HepG2 (cell line): ENCODE measurements around the gene LAMA5. TPM values are rescaled to one million over a fixed set of nuclear protein-coding genes. Genes with fewer than 3 reads are reported as not detected.

Experiments used
- ERF ChIP-seq: IDR thresholded peaks from 2 replicates; pipeline ENCODE4 v1.6.1; 2018; ENCODE audit warnings: missing biosample characterization, missing genetic modification reagents
- HNF4G ChIP-seq, 2 experiments: sonication (generic) in 1 of 2; formaldehyde crosslinking in 1 of 2; IDR thresholded peaks; 2 replicates each; pipeline versions ENCODE4 v1.4.0 to v1.6.1; 2011 to 2020; ENCODE audit warnings: borderline replicate concordance in 2 of 2, low read depth in 2 of 2, mild to moderate bottlenecking in 2 of 2, low read length in 1 of 2, missing genetic modification reagents in 1 of 2, moderate library complexity in 1 of 2
- HNRNPL ChIP-seq: fragments of 200-400 bp; formaldehyde crosslinking; IDR thresholded peaks from 2 replicates; pipeline ENCODE4 v1.6.1; 2017; ENCODE audit warnings: mild to moderate bottlenecking, low read depth, low read length
- MYNN ChIP-seq: sonication (generic); formaldehyde crosslinking; IDR thresholded peaks from 2 replicates; pipeline ENCODE4 v1.4.0; 2020; ENCODE audit warnings: mild to moderate bottlenecking, low read depth, missing genetic modification reagents
- PAWR ChIP-seq: sonication (generic); formaldehyde crosslinking; IDR thresholded peaks from 2 replicates; pipeline ENCODE4 v1.4.0; 2020; ENCODE audit warnings: missing genetic modification reagents, mild to moderate bottlenecking, borderline replicate concordance
- PRMT3 ChIP-seq: sonication (generic); formaldehyde crosslinking; IDR thresholded peaks from 2 replicates; pipeline ENCODE4 v1.8.1; 2022; ENCODE audit warnings: low read depth, mild to moderate bottlenecking, moderate library complexity, missing genetic modification reagents, borderline replicate concordance
- TBX2 ChIP-seq: sonication (generic); formaldehyde crosslinking; IDR thresholded peaks from 2 replicates; pipeline ENCODE4 v1.5.0; 2020; ENCODE audit warnings: missing genetic modification reagents, mild to moderate bottlenecking, borderline replicate concordance
- THAP11 ChIP-seq: IDR thresholded peaks from 2 replicates; pipeline ENCODE4 v1.6.1; 2016; ENCODE audit warnings: missing biosample characterization, missing genetic modification reagents
- ZNF430 ChIP-seq: sonication (generic); formaldehyde crosslinking; IDR thresholded peaks from 2 replicates; pipeline ENCODE4 v1.9.0; 2021; ENCODE audit warnings: mild to moderate bottlenecking, missing genetic modification reagents
- ZNF501 ChIP-seq: sonication (generic); formaldehyde crosslinking; IDR thresholded peaks from 2 replicates; pipeline ENCODE4 v1.5.1; 2020; ENCODE audit warnings: mild to moderate bottlenecking, moderate library complexity, missing genetic modification reagents
- ZNF543 ChIP-seq: sonication (generic); formaldehyde crosslinking; IDR thresholded peaks from 2 replicates; pipeline ENCODE4 v1.4.0; 2020; ENCODE audit warnings: mild to moderate bottlenecking, missing genetic modification reagents
- ZNF547 ChIP-seq: sonication (generic); formaldehyde crosslinking; IDR thresholded peaks from 2 replicates; pipeline ENCODE4 v1.5.1; 2020; ENCODE audit warnings: mild to moderate bottlenecking, missing genetic modification reagents
- ZNF550 ChIP-seq: sonication (generic); formaldehyde crosslinking; IDR thresholded peaks from 2 replicates; pipeline ENCODE4 v1.4.0; 2020; ENCODE audit warnings: mild to moderate bottlenecking, missing genetic modification reagents, borderline replicate concordance
- ZNF577 ChIP-seq: sonication (generic); formaldehyde crosslinking; IDR thresholded peaks from 2 replicates; pipeline ENCODE4 v1.4.0; 2020; ENCODE audit warnings: mild to moderate bottlenecking, low read depth, missing genetic modification reagents, borderline replicate concordance
- ZNF614 ChIP-seq: IDR thresholded peaks from 2 replicates; pipeline ENCODE4 v1.6.1; 2018; ENCODE audit warnings: missing biosample characterization, missing genetic modification reagents, inconsistent platforms, borderline replicate concordance
- polyA plus RNA-seq, 8 experiments: library from polyadenylated mRNA; depleted of rRNA in 3 of 8; stranded (reverse) in 7 of 8; unstranded in 1 of 8; fragments of >200 nt; fragmentation: Illumina TruSeq in 4 of 8; extraction: Trizol in 4 of 8; gene quantifications; 2 replicates each; pipeline versions ENCODE4 v1.2.1 to v1.2.3, GENCODE V29; 2011 to 2016; ENCODE audit warnings: low read depth in 4 of 8, missing spikeins in 1 of 8, mixed read lengths in 1 of 8; ENCODE audit not compliant: insufficient read depth in 1 of 8
- total RNA-seq, 5 experiments: library from RNA; depleted of rRNA; stranded (reverse); fragments of >200 nt; fragmentation: Illumina TruSeq; extraction: Trizol; gene quantifications; 2 replicates each; pipeline ENCODE4 v1.2.3, GENCODE V29; 2016; ENCODE audit warnings: low read depth in 1 of 5
- TF ChIP-seq, protein P1 (sequence below): fragments of 450-650 bp; IDR thresholded peaks from 2 replicates; pipeline ENCODE4 v1.6.1; 2017
- TF ChIP-seq, protein P2 (sequence below): sonication (generic); formaldehyde crosslinking; IDR thresholded peaks from 2 replicates; pipeline ENCODE4; 2020; ENCODE audit warnings: missing genetic modification reagents, mild to moderate bottlenecking, borderline replicate concordance
- TF ChIP-seq, protein P3 (sequence below): sonication (generic); formaldehyde crosslinking; IDR thresholded peaks from 2 replicates; pipeline ENCODE4 v1.4.0; 2020; ENCODE audit warnings: missing genetic modification reagents
- TF ChIP-seq, protein P4 (sequence below): sonication (generic); formaldehyde crosslinking; IDR thresholded peaks from 2 replicates; pipeline ENCODE4 v1.4.0; 2020; ENCODE audit warnings: mild to moderate bottlenecking, missing genetic modification reagents
- TF ChIP-seq, protein P5 (sequence below): sonication (generic); formaldehyde crosslinking; IDR thresholded peaks from 2 replicates; pipeline ENCODE4 v1.9.0; 2021; ENCODE audit warnings: missing genetic modification reagents, mild to moderate bottlenecking, borderline replicate concordance
- TF ChIP-seq, protein P6 (sequence below): sonication (generic); formaldehyde crosslinking; IDR thresholded peaks from 2 replicates; pipeline ENCODE4 v1.4.0; 2020; ENCODE audit warnings: mild to moderate bottlenecking, missing genetic modification reagents

Gene LAMA5
- total and polyA plus RNA-seq, 2 of the 13 experiments (the other 11 are each of a cell fraction or from before 2014, with no cell fraction given) = 21.0 to 44.7 TPM

DNA sequence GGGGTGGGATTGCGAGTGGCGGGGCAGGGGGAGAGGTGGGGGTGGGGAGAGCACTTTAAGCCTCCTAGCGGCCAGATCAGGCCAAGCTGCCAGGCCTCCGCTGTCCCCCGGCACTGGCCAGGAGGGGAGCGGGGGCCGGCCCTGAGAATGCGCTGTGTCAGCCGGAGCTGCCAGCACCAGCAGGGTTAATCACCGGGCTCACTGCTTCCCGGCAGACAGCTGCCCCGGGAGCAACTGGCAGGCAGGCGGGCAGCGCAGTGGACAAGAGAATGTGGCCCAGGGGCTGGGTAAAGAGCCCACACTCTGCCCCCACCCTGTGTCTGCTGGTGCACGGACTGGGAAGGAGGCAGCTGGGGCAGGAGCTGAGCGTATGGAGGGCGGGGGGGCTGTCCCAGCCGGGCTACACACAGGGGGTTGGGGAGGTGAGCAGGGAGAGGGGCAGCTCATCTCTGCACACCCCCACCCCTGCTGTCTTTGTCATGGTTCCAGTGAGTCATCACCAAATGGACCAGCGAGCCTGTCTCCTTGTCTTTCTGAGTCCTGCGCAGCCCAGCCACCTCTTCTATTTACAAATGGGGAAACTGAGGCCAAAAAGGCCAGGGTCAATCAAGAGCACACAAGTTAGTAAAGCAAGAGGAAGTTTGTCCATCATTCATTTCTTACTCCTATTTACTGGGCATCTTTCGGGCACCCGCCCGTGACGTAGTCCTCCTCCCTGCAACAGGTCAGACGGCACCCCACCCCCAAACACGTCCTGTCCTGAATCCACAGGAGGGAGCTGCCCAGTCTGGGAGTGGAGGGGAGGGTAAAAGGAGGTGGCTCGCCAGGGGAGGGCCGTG lies 2.1 kb upstream of the LAMA5 start (continued):
- TF ChIP-seq, protein P1, sequence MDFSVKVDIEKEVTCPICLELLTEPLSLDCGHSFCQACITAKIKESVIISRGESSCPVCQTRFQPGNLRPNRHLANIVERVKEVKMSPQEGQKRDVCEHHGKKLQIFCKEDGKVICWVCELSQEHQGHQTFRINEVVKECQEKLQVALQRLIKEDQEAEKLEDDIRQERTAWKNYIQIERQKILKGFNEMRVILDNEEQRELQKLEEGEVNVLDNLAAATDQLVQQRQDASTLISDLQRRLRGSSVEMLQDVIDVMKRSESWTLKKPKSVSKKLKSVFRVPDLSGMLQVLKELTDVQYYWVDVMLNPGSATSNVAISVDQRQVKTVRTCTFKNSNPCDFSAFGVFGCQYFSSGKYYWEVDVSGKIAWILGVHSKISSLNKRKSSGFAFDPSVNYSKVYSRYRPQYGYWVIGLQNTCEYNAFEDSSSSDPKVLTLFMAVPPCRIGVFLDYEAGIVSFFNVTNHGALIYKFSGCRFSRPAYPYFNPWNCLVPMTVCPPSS = no peak
- no peak for TF ChIP-seq HNF4G (IDR thresholded peaks at IDR 0.05; ENCODE audit: borderline replicate concordance, low read depth, low read length)
- no peak; the same call in 1 of the 2 replicates for TF ChIP-seq HNF4G (CRISPR knock-in tag; IDR thresholded peaks at IDR 0.05; ENCODE audit: borderline replicate concordance, low read depth)
- no peak for TF ChIP-seq ERF (CRISPR knock-in tag)
- no peak; the same call in 1 of the 2 replicates for TF ChIP-seq ZNF543 (CRISPR knock-in tag)
- TF ChIP-seq, protein P2, sequence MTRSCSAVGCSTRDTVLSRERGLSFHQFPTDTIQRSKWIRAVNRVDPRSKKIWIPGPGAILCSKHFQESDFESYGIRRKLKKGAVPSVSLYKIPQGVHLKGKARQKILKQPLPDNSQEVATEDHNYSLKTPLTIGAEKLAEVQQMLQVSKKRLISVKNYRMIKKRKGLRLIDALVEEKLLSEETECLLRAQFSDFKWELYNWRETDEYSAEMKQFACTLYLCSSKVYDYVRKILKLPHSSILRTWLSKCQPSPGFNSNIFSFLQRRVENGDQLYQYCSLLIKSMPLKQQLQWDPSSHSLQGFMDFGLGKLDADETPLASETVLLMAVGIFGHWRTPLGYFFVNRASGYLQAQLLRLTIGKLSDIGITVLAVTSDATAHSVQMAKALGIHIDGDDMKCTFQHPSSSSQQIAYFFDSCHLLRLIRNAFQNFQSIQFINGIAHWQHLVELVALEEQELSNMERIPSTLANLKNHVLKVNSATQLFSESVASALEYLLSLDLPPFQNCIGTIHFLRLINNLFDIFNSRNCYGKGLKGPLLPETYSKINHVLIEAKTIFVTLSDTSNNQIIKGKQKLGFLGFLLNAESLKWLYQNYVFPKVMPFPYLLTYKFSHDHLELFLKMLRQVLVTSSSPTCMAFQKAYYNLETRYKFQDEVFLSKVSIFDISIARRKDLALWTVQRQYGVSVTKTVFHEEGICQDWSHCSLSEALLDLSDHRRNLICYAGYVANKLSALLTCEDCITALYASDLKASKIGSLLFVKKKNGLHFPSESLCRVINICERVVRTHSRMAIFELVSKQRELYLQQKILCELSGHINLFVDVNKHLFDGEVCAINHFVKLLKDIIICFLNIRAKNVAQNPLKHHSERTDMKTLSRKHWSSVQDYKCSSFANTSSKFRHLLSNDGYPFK (CRISPR knock-in tag) = no peak
- peak; percentile 45; the same call in 1 of the 2 replicates for TF ChIP-seq TBX2 (CRISPR knock-in tag)
- no peak for TF ChIP-seq ZNF577 (CRISPR knock-in tag)
- TF ChIP-seq MYNN (CRISPR knock-in tag) = no peak
- no peak for TF ChIP-seq PRMT3
- TF ChIP-seq THAP11 (CRISPR knock-in tag) = no peak; the same call in 1 of the 2 replicates
- no peak; the same call in 1 of the 2 replicates for TF ChIP-seq ZNF501 (CRISPR knock-in tag)
- TF ChIP-seq, protein P3, sequence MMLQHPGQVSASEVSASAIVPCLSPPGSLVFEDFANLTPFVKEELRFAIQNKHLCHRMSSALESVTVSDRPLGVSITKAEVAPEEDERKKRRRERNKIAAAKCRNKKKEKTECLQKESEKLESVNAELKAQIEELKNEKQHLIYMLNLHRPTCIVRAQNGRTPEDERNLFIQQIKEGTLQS (CRISPR knock-in tag) = no peak
- TF ChIP-seq ZNF430 (CRISPR knock-in tag) = no peak
- peak; percentile 98 for TF ChIP-seq HNRNPL
- TF ChIP-seq, protein P4, sequence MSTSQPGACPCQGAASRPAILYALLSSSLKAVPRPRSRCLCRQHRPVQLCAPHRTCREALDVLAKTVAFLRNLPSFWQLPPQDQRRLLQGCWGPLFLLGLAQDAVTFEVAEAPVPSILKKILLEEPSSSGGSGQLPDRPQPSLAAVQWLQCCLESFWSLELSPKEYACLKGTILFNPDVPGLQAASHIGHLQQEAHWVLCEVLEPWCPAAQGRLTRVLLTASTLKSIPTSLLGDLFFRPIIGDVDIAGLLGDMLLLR (CRISPR knock-in tag) = no peak; the same call in 1 of the 2 replicates
- TF ChIP-seq, protein P5, sequence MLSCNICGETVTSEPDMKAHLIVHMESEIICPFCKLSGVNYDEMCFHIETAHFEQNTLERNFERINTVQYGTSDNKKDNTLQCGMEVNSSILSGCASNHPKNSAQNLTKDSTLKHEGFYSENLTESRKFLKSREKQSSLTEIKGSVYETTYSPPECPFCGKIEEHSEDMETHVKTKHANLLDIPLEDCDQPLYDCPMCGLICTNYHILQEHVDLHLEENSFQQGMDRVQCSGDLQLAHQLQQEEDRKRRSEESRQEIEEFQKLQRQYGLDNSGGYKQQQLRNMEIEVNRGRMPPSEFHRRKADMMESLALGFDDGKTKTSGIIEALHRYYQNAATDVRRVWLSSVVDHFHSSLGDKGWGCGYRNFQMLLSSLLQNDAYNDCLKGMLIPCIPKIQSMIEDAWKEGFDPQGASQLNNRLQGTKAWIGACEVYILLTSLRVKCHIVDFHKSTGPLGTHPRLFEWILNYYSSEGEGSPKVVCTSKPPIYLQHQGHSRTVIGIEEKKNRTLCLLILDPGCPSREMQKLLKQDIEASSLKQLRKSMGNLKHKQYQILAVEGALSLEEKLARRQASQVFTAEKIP (CRISPR knock-in tag) = no peak
- TF ChIP-seq ZNF550 (CRISPR knock-in tag) = no peak; the same call in none of the 2 replicates
- TF ChIP-seq, protein P6, sequence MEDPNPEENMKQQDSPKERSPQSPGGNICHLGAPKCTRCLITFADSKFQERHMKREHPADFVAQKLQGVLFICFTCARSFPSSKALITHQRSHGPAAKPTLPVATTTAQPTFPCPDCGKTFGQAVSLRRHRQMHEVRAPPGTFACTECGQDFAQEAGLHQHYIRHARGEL (CRISPR knock-in tag) = no peak
- no peak for TF ChIP-seq PAWR (CRISPR knock-in tag)
- no peak for TF ChIP-seq ZNF547 (CRISPR knock-in tag)
- peak; percentile 63 for TF ChIP-seq ZNF614 (CRISPR knock-in tag)
